GM19438 (cell line): ENCODE data around the gene FAM193A.
"Not testable (repeated sequence)": the region's sequence is repeated elsewhere in the genome, so short reads cannot be mapped to it uniquely, and the experiment has no call there.

Experiments
- ATAC-seq: cut with Tn5 transposase; IDR thresholded peaks from one replicate; pipeline ENCODE4 v1.9.1; 2021; ENCODE audit warnings: low read depth; ENCODE audit not compliant: unreplicated experiment

FAM193A gene

GRCh38 chr4:2763511-2763967 is 227.1 kb downstream of the FAM193A start:
- ATAC-seq = no peak

DNA sequence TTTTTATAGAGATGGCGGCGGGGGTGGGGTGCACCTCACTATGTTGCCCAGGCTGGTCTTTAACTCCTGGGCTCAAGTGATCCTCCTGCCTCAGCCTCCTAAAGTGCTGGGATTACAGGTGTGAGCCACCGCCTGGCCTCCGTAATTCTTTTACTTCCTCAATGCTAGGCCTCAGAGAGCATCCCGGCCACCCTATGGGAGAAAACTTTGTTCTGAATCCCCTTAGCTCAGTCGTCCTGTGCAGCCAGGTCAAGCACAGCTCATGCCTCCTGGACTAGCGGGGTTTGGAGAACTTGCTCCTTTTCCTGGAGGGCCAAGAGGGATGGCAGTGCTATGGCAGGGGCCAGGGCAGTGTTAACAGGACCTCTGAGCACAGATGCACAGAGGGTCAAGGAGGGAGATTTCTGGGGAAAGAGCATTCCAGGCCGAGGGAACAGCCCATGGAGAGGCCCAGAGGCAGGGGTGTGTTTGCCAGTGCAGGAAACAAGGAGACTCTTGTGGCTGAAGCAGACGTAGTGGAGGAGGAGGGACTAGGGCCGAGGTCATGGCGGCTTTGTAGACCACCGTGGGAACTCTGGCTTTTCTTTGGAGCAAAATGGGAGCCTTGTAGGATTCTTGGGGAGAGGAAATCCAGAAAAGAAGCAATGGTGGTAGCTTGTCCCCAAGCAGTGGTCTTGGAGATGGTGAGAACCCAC is 229.5 kb downstream of the FAM193A start:
- no peak for ATAC-seq

DNA sequence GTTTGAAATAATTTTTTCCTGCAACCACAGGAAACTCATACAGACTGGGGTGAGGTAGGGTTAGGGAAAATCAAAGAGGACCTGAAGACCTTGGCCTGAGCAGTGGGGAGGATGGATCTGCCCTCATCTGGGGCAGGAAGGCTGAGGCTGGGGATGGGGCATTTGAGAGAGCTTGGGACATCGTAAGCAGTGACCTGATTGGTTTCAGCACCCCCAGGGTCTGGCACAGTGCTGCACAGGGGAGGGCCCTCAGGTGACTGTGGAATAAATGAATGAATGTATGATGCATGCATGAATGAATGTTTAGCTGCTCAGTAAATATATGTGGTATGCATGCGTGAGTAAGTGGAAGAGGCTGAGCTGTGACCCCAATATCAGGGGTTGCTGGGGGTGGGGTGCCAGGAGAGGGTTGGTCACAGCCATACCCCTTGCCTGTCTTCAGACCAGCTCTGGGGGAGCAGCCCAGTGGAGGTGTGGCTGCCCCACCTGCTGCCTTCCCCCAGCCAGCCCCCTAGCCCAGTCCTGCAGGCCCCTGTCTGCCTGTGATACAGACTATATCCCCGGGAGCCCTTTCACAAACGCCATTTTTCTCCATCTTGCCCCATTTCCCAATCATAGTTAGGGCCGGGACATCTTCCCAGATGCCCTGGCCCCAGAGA is 230.7 kb downstream of the FAM193A start:
- no peak for ATAC-seq

DNA sequence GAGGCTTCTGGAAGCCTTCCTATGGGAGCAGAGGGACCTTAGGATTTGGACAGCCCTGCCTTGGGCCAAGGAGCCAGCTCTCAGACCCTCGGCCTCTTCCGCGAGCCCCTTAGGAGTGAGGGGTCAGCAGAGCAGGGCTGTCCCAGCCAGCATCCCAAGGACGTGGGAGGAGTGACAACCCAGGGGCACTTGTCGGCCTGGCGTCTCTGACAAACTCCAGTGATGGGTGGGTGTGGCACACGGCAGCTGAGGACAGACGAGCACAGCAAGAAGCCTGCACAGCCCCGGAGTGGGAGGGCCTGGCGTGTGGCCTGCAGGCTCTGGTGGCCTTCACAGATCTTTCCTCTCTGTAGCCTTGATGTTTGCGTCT is 231.2 kb downstream of the FAM193A start:
- ATAC-seq = no peak

DNA sequence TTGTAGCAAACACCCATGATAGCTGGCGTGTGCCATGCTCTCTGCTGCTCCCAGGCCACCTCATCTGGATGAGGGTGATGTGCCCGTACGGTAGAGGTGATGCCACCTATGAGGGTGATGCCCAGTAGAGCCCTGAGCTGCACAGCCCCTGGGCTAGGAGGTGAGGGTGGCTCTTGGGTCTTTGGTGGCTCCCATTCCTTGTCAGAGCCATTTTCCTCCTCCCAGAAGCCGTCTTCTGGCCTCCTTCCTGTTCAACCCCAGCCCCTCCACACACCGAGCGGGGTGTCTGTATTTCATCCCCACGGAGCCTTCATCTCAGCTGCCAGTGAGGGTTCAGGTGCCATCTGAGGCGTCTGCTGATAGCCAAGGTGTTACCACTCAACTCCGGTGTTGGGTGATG is 231.7 kb downstream of the FAM193A start:
- no peak for ATAC-seq

GRCh38 chr4:2768921-2769336 is 232.5 kb downstream of the FAM193A start:
- ATAC-seq = no peak

DNA sequence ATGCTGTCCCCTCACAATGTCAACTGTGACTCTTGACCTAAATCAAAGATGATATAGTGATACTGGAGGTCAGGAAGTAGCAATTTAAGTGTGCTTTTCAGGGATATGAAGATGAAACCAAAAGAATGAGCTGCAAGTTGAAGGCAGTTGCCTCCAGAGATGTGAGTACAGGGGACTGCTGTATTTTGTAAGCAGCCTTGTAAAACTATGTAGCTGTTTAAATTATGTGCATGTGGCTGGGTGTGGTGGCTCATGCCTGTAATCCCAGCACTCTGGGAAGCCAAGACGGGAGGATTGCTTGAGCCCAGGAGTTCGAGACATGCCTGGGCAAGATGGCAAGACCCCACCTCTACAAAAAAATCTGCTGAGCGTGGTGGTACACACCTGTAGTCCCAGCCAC is 234.8 kb downstream of the FAM193A start:
- no peak for ATAC-seq

GRCh38 chr4:2780643-2781042 is 244.2 kb downstream of the FAM193A start:
- ATAC-seq = not testable (repeated sequence)

- no peak for ATAC-seq
Observed at GRCh38 chr4:2781911-2782310, 245.5 kb downstream of the FAM193A start.
